Mucosa of descending colon (tissue), 3 donors: Measurements from ENCODE around the gene UBE3B. TPM values are rescaled to one million over a fixed set of nuclear protein-coding genes. Genes with fewer than 3 reads are reported as not detected.

Source experiments
- ATAC-seq: fragments of 200-7000 bp; cut with Tn5 transposase; one replicate; pipeline ENCODE4 v1.9.1; 2020; ENCODE audit warnings: mild to moderate bottlenecking, moderate library complexity
- DNase-seq, 3 donors: peaks; one replicate each; pipeline ENCODE4 v3.0.0-alpha.2; 2020
- H3K36me3 ChIP-seq: fragments of 200-600 bp; one replicate; pipeline ENCODE4 v1.8.0; 2021; ENCODE audit warnings: low read depth, mild to moderate bottlenecking
- H3K4me1 ChIP-seq: fragments of 200-600 bp; one replicate; pipeline ENCODE4 v1.8.0; 2021; ENCODE audit warnings: low read depth, mild to moderate bottlenecking
- H3K4me3 ChIP-seq: fragments of 200-600 bp; one replicate; pipeline ENCODE4 v1.8.0; 2021; ENCODE audit warnings: mild to moderate bottlenecking
- H3K9me3 ChIP-seq: fragments of 200-600 bp; one replicate; pipeline ENCODE4 v1.8.0; 2021; ENCODE audit warnings: mild to moderate bottlenecking
- CTCF ChIP-seq: fragments of 200-600 bp; IDR thresholded peaks from one replicate; pipeline ENCODE4 v1.8.0; 2022; ENCODE audit warnings: antibody characterized with exemption, mild to moderate bottlenecking
- intact Hi-C, 2 donors: fragments of 100-400 bp; cut with DNase I in 1 of 2; cut with micrococcal nuclease in 1 of 2; formaldehyde crosslinking; loops; one replicate each; pipeline versions ENCODE4 v1.11.0 to v1.11.1; 2022; cut with DNase I, micrococcal nuclease
- total RNA-seq, 3 donors: library from RNA; stranded (reverse); fragmentation: NEBNext Ultra II Directional in 2 of 3; extraction: Animal tissue kit (Norgen Biotek cat#: 25700) in 2 of 3; gene quantifications; one replicate each; pipeline versions ENCODE4 v1.2.1 to v1.2.4, GENCODE V29; 2021 to 2023
- donor health status: DM: no; HTN: no; CAD: no; lungs with moderate emphysema.
- donor health status: DM: no; HTN: no; CAD: no.
- donor health status: DM: no; HTN: yes; CAD: no.

Gene UBE3B
- total RNA-seq, 3 donors from 2014 or later: 52.5 to 62.3 (median 54.6) TPM

GRCh38 chr12:109483346-109483745, 5.9 kb downstream of the UBE3B start:
- intact Hi-C loops: no loop called here
- H3K4me3 ChIP-seq: no peak overlapping the region
- H3K4me1 ChIP-seq: peaks cover 9% of the 10 kb centered on the region
- DNase-seq: no peak
- no peak for ATAC-seq
- TF ChIP-seq CTCF: no peak
- H3K9me3 ChIP-seq: no peaks in the 10 kb centered on the region
- peaks cover 4% of the 10 kb centered on the region for H3K36me3 ChIP-seq

- H3K36me3 ChIP-seq: peaks cover 4% of the 10 kb centered on the region
- H3K4me3 ChIP-seq: no peak overlapping the region
- TF ChIP-seq CTCF: no peak
- H3K9me3 ChIP-seq: no peaks in the 10 kb centered on the region
- no peaks in the 10 kb centered on the region for H3K4me1 ChIP-seq
- intact Hi-C loops: no loop called here
- ATAC-seq (no peak), DNase-seq (no peak)
These were observed 7.8 kb downstream of the UBE3B start for GRCh38 chr12:109485201-109485600.

- intact Hi-C loops: no loop called here
- no peak for TF ChIP-seq CTCF
- Histone ChIP-seq H3K36me3 (peaks cover 4% of the 10 kb centered on the region), H3K4me3 (no peak overlapping the region), H3K4me1 (no peaks in the 10 kb centered on the region), H3K9me3 (no peaks in the 10 kb centered on the region)
- no peak for DNase-seq
- ATAC-seq: no peak
These were observed 10.0 kb downstream of the UBE3B start for GRCh38 chr12:109487181-109488050.

GRCh38 chr12:109488051-109488665, 10.7 kb downstream of the UBE3B start:
- peaks cover 4% of the 10 kb centered on the region for H3K36me3 ChIP-seq
- H3K9me3 ChIP-seq: no peaks in the 10 kb centered on the region
- DNase-seq (no peak), ATAC-seq (no peak)
- no peak for TF ChIP-seq CTCF
- intact Hi-C loops: no loop called here
- no peaks in the 10 kb centered on the region for H3K4me1 ChIP-seq
- H3K4me3 ChIP-seq: no peak overlapping the region

- no peak for DNase-seq
- ATAC-seq: no peak
- no peak for TF ChIP-seq CTCF
These were observed 11.9 kb downstream of the UBE3B start for GRCh38 chr12:109489016-109489954.

More at GRCh38 chr12:109489016-109489954, 11.9 kb downstream of the UBE3B start:
- Histone ChIP-seq H3K9me3 (no peaks in the 10 kb centered on the region), H3K4me1 (no peaks in the 10 kb centered on the region), H3K4me3 (no peak overlapping the region), H3K36me3 (peaks cover 4% of the 10 kb centered on the region)
- intact Hi-C loops: no loop called here
